NCI-H187 (cell line): Measurements from ENCODE around the gene ATXN10.
"Not testable (repeated sequence)": the region's sequence is repeated elsewhere in the genome, so short reads cannot be mapped to it uniquely, and the experiment has no call there.

Source experiments
- DNase-seq, 2 experiments: peaks; one replicate each; lab custom pipeline; 2025; lab: John Stamatoyannopoulos, UW

ATXN10 gene

GRCh38 chr22:45678961-45679912 is 7.6 kb downstream of the ATXN10 start:
- no peak for DNase-seq

GRCh38 chr22:45680932-45681700 is 9.5 kb downstream of the ATXN10 start:
- no peak for DNase-seq

GRCh38 chr22:45682064-45682463 is 10.4 kb downstream of the ATXN10 start:
- no peak for DNase-seq

- not testable (repeated sequence) for DNase-seq
Observed at GRCh38 chr22:45682773-45683172, 11.1 kb downstream of the ATXN10 start.

GRCh38 chr22:45683248-45683647 is 11.6 kb downstream of the ATXN10 start:
- DNase-seq, result no peak

GRCh38 chr22:45683680-45684079 is 12.0 kb downstream of the ATXN10 start:
- DNase-seq, result no peak

- DNase-seq, result no peak
Observed at GRCh38 chr22:45684169-45684568, 12.5 kb downstream of the ATXN10 start.

- no peak for DNase-seq
Observed at GRCh38 chr22:45684752-45685574, 13.3 kb downstream of the ATXN10 start.

GRCh38 chr22:45686004-45686403 is 14.4 kb downstream of the ATXN10 start:
- DNase-seq, result no peak

- DNase-seq, result no peak
Observed at GRCh38 chr22:45686836-45687235, 15.2 kb downstream of the ATXN10 start.

GRCh38 chr22:45688600-45689080 is 17.0 kb downstream of the ATXN10 start:
- DNase-seq, result no peak

- DNase-seq, result no peak
Observed at GRCh38 chr22:45689211-45689610, 17.6 kb downstream of the ATXN10 start.

GRCh38 chr22:45690008-45690407 is 18.4 kb downstream of the ATXN10 start:
- DNase-seq, result no peak

- DNase-seq, result no peak
Observed at GRCh38 chr22:45692549-45692948, 20.9 kb downstream of the ATXN10 start.

- no peak for DNase-seq
Observed at GRCh38 chr22:45693835-45694234, 22.2 kb downstream of the ATXN10 start.

- no peak for DNase-seq
Observed at GRCh38 chr22:45696227-45696626, 24.6 kb downstream of the ATXN10 start.

- no peak for DNase-seq
Observed at GRCh38 chr22:45698094-45698493, 26.5 kb downstream of the ATXN10 start.

GRCh38 chr22:45702981-45703380 is 31.3 kb downstream of the ATXN10 start:
- no peak for DNase-seq

GRCh38 chr22:45703758-45704157 is 32.1 kb downstream of the ATXN10 start:
- DNase-seq, result no peak

GRCh38 chr22:45704648-45705047 is 33.0 kb downstream of the ATXN10 start:
- no peak for DNase-seq

GRCh38 chr22:45707605-45708004 is 36.0 kb downstream of the ATXN10 start:
- no peak for DNase-seq

- no peak for DNase-seq
Observed at GRCh38 chr22:45708145-45708544, 36.5 kb downstream of the ATXN10 start.
